PC-3 (cell line): ENCODE results near the gene STX16. TPM values are rescaled to one million over a fixed set of nuclear protein-coding genes. Genes with fewer than 3 reads are reported as not detected.

Experiments used
- ATAC-seq: fragments of 200-7000 bp; cut with Tn5 transposase; 2 replicates; pipeline ENCODE4 v1.9.1; 2020; ENCODE audit warnings: mild to moderate bottlenecking, moderate library complexity
- BruUV-seq: library from RNA; stranded (reverse); fragments of 400-500 nt; replicated peaks from 2 replicates; lab custom pipeline; 2021; lab: Mats Ljungman, UMichigan
- CTCF ChIA-PET: fragments of 300-600 bp; sonication (Branson Sonifier 250); formaldehyde crosslinking; loops from one replicate; lab custom pipeline; 2022; ENCODE audit warnings: antibody characterized with exemption; lab: Charles Lee
- POLR2A ChIA-PET: fragments of 300-600 bp; sonication (Branson Sonifier 250); formaldehyde crosslinking; loops from one replicate; lab custom pipeline; 2022; ENCODE audit warnings: antibody characterized with exemption; ENCODE audit not compliant: unreplicated experiment; lab: Charles Lee
- DNase-seq: peaks from one replicate; pipeline ENCODE4 v3.0.0-alpha.2; 2015
- H2AFZ ChIP-seq: fragments of 300-600 bp; sonication (generic); 2 replicates; pipeline ENCODE4 v1.6.0; 2016; ENCODE audit warnings: antibody characterized with exemption, low read length
- H3F3A ChIP-seq: fragments of 300-600 bp; sonication (generic); one replicate; pipeline ENCODE4 v1.6.0; 2017; ENCODE audit warnings: antibody characterized with exemption, low read length, control low read depth, mild to moderate bottlenecking; ENCODE audit not compliant: unreplicated experiment
- H3K27ac ChIP-seq: fragments of 300-600 bp; sonication (generic); 2 replicates; pipeline ENCODE4 v1.5.1; 2016; ENCODE audit warnings: mild to moderate bottlenecking, low read length
- H3K27me3 ChIP-seq: fragments of 300-600 bp; sonication (generic); 2 replicates; pipeline ENCODE4 v1.6.1; 2016; ENCODE audit warnings: low read length, mixed read lengths
- H3K36me3 ChIP-seq: fragments of 300-600 bp; sonication (generic); 2 replicates; pipeline ENCODE4 v1.6.1; 2016; ENCODE audit warnings: low read depth, mixed run types, low read length, mixed read lengths
- H3K4me1 ChIP-seq: fragments of 300-600 bp; sonication (generic); 2 replicates; pipeline ENCODE4 v1.5.1; 2016; ENCODE audit warnings: low read length; ENCODE audit not compliant: insufficient read depth
- H3K4me2 ChIP-seq: fragments of 300-600 bp; sonication (generic); 2 replicates; pipeline ENCODE4 v1.6.0; 2016; ENCODE audit warnings: low read length
- H3K4me3 ChIP-seq: fragments of 300-600 bp; sonication (generic); 2 replicates; pipeline ENCODE4 v1.5.1; 2016; ENCODE audit warnings: mild to moderate bottlenecking, low read length, mixed read lengths
- H3K79me2 ChIP-seq: fragments of 300-600 bp; sonication (generic); 2 replicates; pipeline ENCODE4 v1.6.1; 2017; ENCODE audit warnings: low read length, mixed read lengths
- H3K9ac ChIP-seq: fragments of 300-600 bp; sonication (generic); 2 replicates; pipeline ENCODE4 v1.6.0; 2016; ENCODE audit warnings: mild to moderate bottlenecking, low read length
- H3K9me2 ChIP-seq: fragments of 300-600 bp; sonication (generic); replicated peaks from 2 replicates; pipeline ENCODE4 v1.6.1; 2016; ENCODE audit warnings: mixed run types, low read length, mixed read lengths
- H3K9me3 ChIP-seq: fragments of 300-600 bp; sonication (generic); 2 replicates; pipeline ENCODE4 v1.6.1; 2016; ENCODE audit warnings: low read length, mixed read lengths
- H4K20me1 ChIP-seq: fragments of 300-600 bp; sonication (generic); 2 replicates; pipeline ENCODE4 v1.6.1; 2016; ENCODE audit warnings: low read length, mixed read lengths
- CTCF ChIP-seq: fragments of 300-600 bp; sonication (generic); conservative IDR thresholded peaks from 2 replicates; pipeline ENCODE4 v1.5.1; 2017; ENCODE audit warnings: antibody characterized with exemption, low read depth, mild to moderate bottlenecking, low read length
- EZH2 ChIP-seq: fragments of 300-600 bp; sonication (generic); IDR thresholded peaks from one replicate; pipeline ENCODE4 v1.6.1; 2017; ENCODE audit warnings: antibody characterized with exemption, mild to moderate bottlenecking, low read length; ENCODE audit not compliant: unreplicated experiment
- EZH2phosphoT487 ChIP-seq: fragments of 300-600 bp; sonication (generic); IDR thresholded peaks from 2 replicates; pipeline ENCODE4 v1.6.1; 2018; ENCODE audit warnings: mild to moderate bottlenecking, antibody characterized with exemption, low read length, borderline replicate concordance
- intact Hi-C: fragments of 100-400 bp; cut with micrococcal nuclease; formaldehyde crosslinking; loops from 2 replicates; pipeline ENCODE4 v1.9.0; 2023
- total RNA-seq: library from RNA; depleted of rRNA; stranded (reverse); fragments of >200 nt; gene quantifications from 2 replicates; pipeline ENCODE4 v1.2.3, GENCODE V29; 2014

The STX16 gene
- total RNA-seq, 1 experiment from 2014 or later = 44.2 TPM

- DNase-seq (no peak), ATAC-seq (no peak)
- Histone ChIP-seq H3K4me3 (no peak overlapping the region), H3K36me3 (peaks cover 11% of the 10 kb centered on the region; the same call in 1 of the 2 replicates), H3K27me3 (no peaks in the 10 kb centered on the region), H3K9ac (no peak overlapping the region), H3K27ac (no peak overlapping the region), H3K9me3 (no peaks in the 10 kb centered on the region), H2AFZ (no peak overlapping the region), H3K4me1 (peaks cover 17% of the 10 kb centered on the region), H3K9me2 (no peaks in the 10 kb centered on the region), H4K20me1 (no peaks in the 10 kb centered on the region), H3F3A (peaks cover 9% of the 10 kb centered on the region), H3K4me2 (no peak overlapping the region), H3K79me2 (peaks cover 17% of the 10 kb centered on the region)
- intact Hi-C loops = no loop called here
- ChIA-PET CTCF (no interaction called here), POLR2A (no interaction called here)
- no peak for TF ChIP-seq CTCF
- no peak for TF ChIP-seq EZH2
- no peak for TF ChIP-seq EZH2phosphoT487
- BruUV-seq = no TSS peak
Observed at GRCh38 chr20:58695895-58696375, 44.9 kb downstream of the STX16 start.

- Histone ChIP-seq H2AFZ (no peak overlapping the region), H3K4me3 (no peak overlapping the region), H3K4me2 (no peak overlapping the region), H3K9me3 (no peaks in the 10 kb centered on the region), H3K9ac (no peak overlapping the region), H3K36me3 (peaks cover 11% of the 10 kb centered on the region; the same call in 1 of the 2 replicates), H3K79me2 (peaks cover 17% of the 10 kb centered on the region), H3K27ac (no peak overlapping the region), H3K9me2 (no peaks in the 10 kb centered on the region), H4K20me1 (no peaks in the 10 kb centered on the region), H3K4me1 (peaks cover 17% of the 10 kb centered on the region), H3K27me3 (no peaks in the 10 kb centered on the region), H3F3A (peaks cover 3% of the 10 kb centered on the region)
- DNase-seq (no peak), ATAC-seq (no peak)
- no peak for TF ChIP-seq CTCF
- TF ChIP-seq EZH2phosphoT487 = no peak
- no peak for TF ChIP-seq EZH2
- CTCF ChIA-PET = no interaction called here
- no TSS peak for BruUV-seq
- intact Hi-C loops = no loop called here
- POLR2A ChIA-PET = no interaction called here
Observed at GRCh38 chr20:58696411-58696961, 45.4 kb downstream of the STX16 start.

DNA sequence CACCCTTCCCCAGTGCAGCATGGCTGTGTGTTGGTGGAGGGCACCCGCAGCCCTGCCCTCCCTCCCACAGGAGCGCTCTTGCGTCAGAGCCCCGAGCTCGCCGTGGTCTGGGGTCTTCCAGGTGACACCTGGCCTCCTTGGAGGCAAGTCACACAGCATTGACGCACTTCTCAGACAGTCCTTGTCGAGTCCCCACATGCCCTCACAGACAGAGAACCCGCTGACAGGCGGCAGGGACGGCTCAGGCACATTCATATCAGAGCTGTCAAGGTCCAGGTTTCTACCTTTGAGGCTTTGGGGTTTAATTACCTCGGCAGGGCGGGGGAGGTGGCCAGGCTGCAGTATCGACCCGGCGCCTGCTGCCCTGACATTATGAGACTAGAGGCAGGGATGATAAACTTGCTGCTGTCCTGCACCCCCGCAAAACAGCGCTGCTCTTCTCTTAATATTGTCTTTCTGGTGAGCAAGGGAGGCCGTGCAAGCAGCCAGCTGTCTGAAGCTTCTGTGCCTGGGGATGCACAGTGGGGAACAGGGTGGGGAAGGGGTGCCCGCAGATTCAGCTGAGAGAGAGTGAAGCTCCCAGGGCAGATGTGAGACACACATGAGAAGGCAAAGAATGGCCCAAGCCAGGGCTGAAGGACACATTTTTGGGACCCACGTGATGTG lies 46.3 kb downstream of the STX16 start:
- no peaks in the 10 kb centered on the region for H3K9me3 ChIP-seq
- no peak overlapping the region for H2AFZ ChIP-seq
- BruUV-seq = no TSS peak
- peaks cover 11% of the 10 kb centered on the region; the same call in 1 of the 2 replicates for H3K36me3 ChIP-seq
- peaks cover 17% of the 10 kb centered on the region for H3K4me1 ChIP-seq
- H3K4me3 ChIP-seq = no peak overlapping the region
- CTCF ChIA-PET = no interaction called here
- ATAC-seq (no peak), DNase-seq (no peak)
- H3K9ac ChIP-seq = no peak overlapping the region
- H3F3A ChIP-seq = no peaks in the 10 kb centered on the region
- H3K79me2 ChIP-seq = peaks cover 17% of the 10 kb centered on the region
- no peak for TF ChIP-seq EZH2
- TF ChIP-seq EZH2phosphoT487 = no peak
- TF ChIP-seq CTCF = no peak
- H3K27me3 ChIP-seq = no peaks in the 10 kb centered on the region
- no peak overlapping the region for H3K4me2 ChIP-seq
- POLR2A ChIA-PET = no interaction called here
- no peak overlapping the region for H3K27ac ChIP-seq
- H4K20me1 ChIP-seq = no peaks in the 10 kb centered on the region
- H3K9me2 ChIP-seq = no peaks in the 10 kb centered on the region
- intact Hi-C loops = no loop called here
